ENCODE measurements around the gene TMEM266.
A peak's percentile ranks its signal among the peaks of the same experiment; 100 is the strongest.

Gene TMEM266

GRCh38 chr15:76204109-76204845 is 144.5 kb downstream of the TMEM266 start:
- DNase-seq (ENCODE audit: low spot score), result no peak

- no peak for DNase-seq (ENCODE audit: low spot score)
Measured at GRCh38 chr15:76204916-76205460, 145.2 kb downstream of the TMEM266 start.

GRCh38 chr15:76206325-76206976 is 146.7 kb downstream of the TMEM266 start:
- peak; percentile 22 for DNase-seq (ENCODE audit: low spot score)

- no peak for DNase-seq (ENCODE audit: low spot score)
Measured at GRCh38 chr15:76208084-76208785, 148.4 kb downstream of the TMEM266 start.

GRCh38 chr15:76208786-76209424 is 149.1 kb downstream of the TMEM266 start:
- no peak for DNase-seq (ENCODE audit: low spot score)

GRCh38 chr15:76209523-76209922 is 149.7 kb downstream of the TMEM266 start:
- no peak for DNase-seq (ENCODE audit: low spot score)

- DNase-seq (ENCODE audit: low spot score), result no peak
Measured at GRCh38 chr15:76209942-76210341, 150.2 kb downstream of the TMEM266 start.

GRCh38 chr15:76215634-76216033 is 155.8 kb downstream of the TMEM266 start:
- no peak for DNase-seq (ENCODE audit: low spot score)

- DNase-seq (ENCODE audit: low spot score), result no peak
Measured at GRCh38 chr15:76217029-76217881, 157.5 kb downstream of the TMEM266 start.

GRCh38 chr15:76217882-76218217 is 158.1 kb downstream of the TMEM266 start:
- no peak for DNase-seq (ENCODE audit: low spot score)

GRCh38 chr15:76221085-76221767 is 161.4 kb downstream of the TMEM266 start:
- DNase-seq (ENCODE audit: low spot score), result no peak

- DNase-seq (ENCODE audit: low spot score), result no peak
Measured at GRCh38 chr15:76222159-76222558, 162.4 kb downstream of the TMEM266 start.

GRCh38 chr15:76223521-76223920 is 163.7 kb downstream of the TMEM266 start:
- no peak for DNase-seq (ENCODE audit: low spot score)

- no peak for DNase-seq (ENCODE audit: low spot score)
Measured at GRCh38 chr15:76229266-76229665, 169.5 kb downstream of the TMEM266 start.

GRCh38 chr15:76233921-76234320 is 174.1 kb downstream of the TMEM266 start:
- DNase-seq (ENCODE audit: low spot score), result no peak

GRCh38 chr15:76234337-76234889 is 174.6 kb downstream of the TMEM266 start:
- no peak for DNase-seq (ENCODE audit: low spot score)

GRCh38 chr15:76235186-76235826 is 175.5 kb downstream of the TMEM266 start:
- DNase-seq (ENCODE audit: low spot score), result peak; percentile 47

GRCh38 chr15:76236350-76236749 is 176.6 kb downstream of the TMEM266 start:
- no peak for DNase-seq (ENCODE audit: low spot score)

- no peak for DNase-seq (ENCODE audit: low spot score)
Measured at GRCh38 chr15:76239786-76240185, 180.0 kb downstream of the TMEM266 start.

- DNase-seq (ENCODE audit: low spot score), result no peak
Measured at GRCh38 chr15:76245072-76245610, 185.4 kb downstream of the TMEM266 start.
